Trophoblast cell (in vitro differentiated cells and primary cell): ENCODE data around the gene PLEKHA7.

ENCODE experiments used
- DNase-seq, 2 donors: peaks; one replicate each; pipeline ENCODE4 v3.0.0-alpha.2; 2016
- H2AFZ ChIP-seq: 2 replicates; pipeline ENCODE4 v1.6.1; 2013; ENCODE audit warnings: low read length, moderate library complexity, mild to moderate bottlenecking; ENCODE audit not compliant: insufficient read depth, poor library complexity
- H2AK5ac ChIP-seq: 2 replicates; pipeline ENCODE4 v1.6.1; 2013; ENCODE audit warnings: mild to moderate bottlenecking, low read length
- H2BK120ac ChIP-seq: 2 replicates; pipeline ENCODE4 v1.6.1; 2013; ENCODE audit warnings: low read length, mild to moderate bottlenecking, moderate library complexity; ENCODE audit not compliant: insufficient read depth, poor library complexity
- H2BK12ac ChIP-seq: 2 replicates; pipeline ENCODE4 v1.6.1; 2013; ENCODE audit warnings: mild to moderate bottlenecking, low read length, moderate library complexity
- H2BK5ac ChIP-seq: 2 replicates; pipeline ENCODE4 v1.6.1; 2013; ENCODE audit warnings: low read length, low read depth, moderate library complexity, mild to moderate bottlenecking; ENCODE audit not compliant: poor library complexity
- H3K14ac ChIP-seq: 2 replicates; pipeline ENCODE4 v1.6.1; 2013; ENCODE audit warnings: mild to moderate bottlenecking, low read length
- H3K18ac ChIP-seq: 2 replicates; pipeline ENCODE4 v1.6.1; 2013; ENCODE audit warnings: mild to moderate bottlenecking, low read length
- H3K23ac ChIP-seq: 2 replicates; pipeline ENCODE4 v1.6.1; 2013; ENCODE audit warnings: low read length
- H3K27ac ChIP-seq: 2 replicates; pipeline ENCODE4 v1.5.1; 2013; ENCODE audit warnings: low read depth, mild to moderate bottlenecking, inconsistent platforms, low read length, moderate library complexity
- H3K27me3 ChIP-seq: 2 replicates; pipeline ENCODE4 v1.6.1; 2013; ENCODE audit warnings: inconsistent platforms, mild to moderate bottlenecking, low read length, moderate library complexity; ENCODE audit not compliant: insufficient read depth
- H3K36me3 ChIP-seq, 2 experiments: 1 replicate in 1 of 2; 2 replicates in 1 of 2; pipeline ENCODE4 v1.6.1; 2013; ENCODE audit warnings: low read length in 2 of 2, mild to moderate bottlenecking in 2 of 2, moderate library complexity in 1 of 2; ENCODE audit not compliant: insufficient read depth in 2 of 2, control insufficient read depth in 1 of 2
- H3K4ac ChIP-seq: 2 replicates; pipeline ENCODE4 v1.6.1; 2013; ENCODE audit warnings: low read depth, mild to moderate bottlenecking, low read length, moderate library complexity
- H3K4me1 ChIP-seq, 2 experiments: 1 replicate in 1 of 2; 2 replicates in 1 of 2; pipeline ENCODE4 v1.6.1; 2013; ENCODE audit warnings: low read length in 2 of 2, mild to moderate bottlenecking in 2 of 2, moderate library complexity in 1 of 2; ENCODE audit not compliant: insufficient read depth in 2 of 2, control insufficient read depth in 1 of 2
- H3K4me2 ChIP-seq: 2 replicates; pipeline ENCODE4 v1.6.1; 2013; ENCODE audit warnings: inconsistent platforms, mild to moderate bottlenecking, low read length, moderate library complexity
- H3K4me3 ChIP-seq: 2 replicates; pipeline ENCODE4 v1.5.1; 2013; ENCODE audit warnings: mild to moderate bottlenecking, low read depth, low read length, inconsistent platforms
- H3K79me1 ChIP-seq: one replicate; pipeline ENCODE4 v1.6.1; 2013; ENCODE audit warnings: low read length
- H3K79me2 ChIP-seq: 2 replicates; pipeline ENCODE4 v1.6.1; 2013; ENCODE audit warnings: low read length, mild to moderate bottlenecking; ENCODE audit not compliant: control insufficient read depth, insufficient read depth, poor library complexity
- H3K9ac ChIP-seq: 2 replicates; pipeline ENCODE4 v1.6.1; 2013; ENCODE audit warnings: mild to moderate bottlenecking, low read length
- H3K9me3 ChIP-seq: 2 replicates; pipeline ENCODE4 v1.6.1; 2013; ENCODE audit warnings: low read depth, mild to moderate bottlenecking, control low read depth, inconsistent platforms, low read length; ENCODE audit not compliant: insufficient read depth
- H4K12ac ChIP-seq: 2 replicates; pipeline ENCODE4 v1.6.1; 2013; ENCODE audit warnings: low read depth, mild to moderate bottlenecking, low read length, moderate library complexity
- H4K8ac ChIP-seq: 2 replicates; pipeline ENCODE4 v1.6.1; 2013; ENCODE audit warnings: low read depth, mild to moderate bottlenecking, low read length, moderate library complexity
- H4K91ac ChIP-seq: one replicate; pipeline ENCODE4 v1.6.1; 2013; ENCODE audit warnings: low read depth, mild to moderate bottlenecking, low read length, moderate library complexity
- WGBS: extraction: QIAGEN DNeasy Blood & Tissue Kit; methylation state at CpG from one replicate; pipeline ENCODE4 v1.1.7; 2013; ENCODE audit warnings: missing lambda C conversion rate; ENCODE audit not compliant: insufficient read length, insufficient coverage; ENCODE audit errors: extremely low coverage; 5-methylcytosine and 5-hydroxymethylcytosine counted together

PLEKHA7 gene

GRCh38 chr11:16902781-16903378 is 111.3 kb downstream of the PLEKHA7 start:
- H3K4me3 ChIP-seq: no peak overlapping the region
- H2BK120ac ChIP-seq: no peak overlapping the region
- H3K4ac ChIP-seq: peak overlapping the region; percentile 64
- no peak overlapping the region for H3K4me2 ChIP-seq
- no peak overlapping the region for H4K91ac ChIP-seq
- H3K27ac ChIP-seq: no peak overlapping the region
- WGBS: no CpG with 5 or more reads among the region's 2 CpGs
- peaks cover 2% of the 10 kb centered on the region for H3K79me1 ChIP-seq
- no peak overlapping the region for H2BK12ac ChIP-seq
- no peak overlapping the region for H3K14ac ChIP-seq
- H3K27me3 ChIP-seq: no peaks in the 10 kb centered on the region
- no peaks in the 10 kb centered on the region for H3K9me3 ChIP-seq
- H4K8ac ChIP-seq: no peak overlapping the region
- no peak overlapping the region for H3K9ac ChIP-seq
- no peak overlapping the region for H2AK5ac ChIP-seq
- H3K18ac ChIP-seq: no peak overlapping the region
- H3K79me2 ChIP-seq: peaks cover 2% of the 10 kb centered on the region
- H2AFZ ChIP-seq: no peak overlapping the region
- no peaks in the 10 kb centered on the region for H3K36me3 ChIP-seq
- DNase-seq: no peak
- no peak overlapping the region for H2BK5ac ChIP-seq
- no peak overlapping the region for H3K23ac ChIP-seq
- peaks cover 3 to 5% of the 10 kb centered on the region in 2 experiments for H3K4me1 ChIP-seq
- no peak overlapping the region for H4K12ac ChIP-seq

DNA sequence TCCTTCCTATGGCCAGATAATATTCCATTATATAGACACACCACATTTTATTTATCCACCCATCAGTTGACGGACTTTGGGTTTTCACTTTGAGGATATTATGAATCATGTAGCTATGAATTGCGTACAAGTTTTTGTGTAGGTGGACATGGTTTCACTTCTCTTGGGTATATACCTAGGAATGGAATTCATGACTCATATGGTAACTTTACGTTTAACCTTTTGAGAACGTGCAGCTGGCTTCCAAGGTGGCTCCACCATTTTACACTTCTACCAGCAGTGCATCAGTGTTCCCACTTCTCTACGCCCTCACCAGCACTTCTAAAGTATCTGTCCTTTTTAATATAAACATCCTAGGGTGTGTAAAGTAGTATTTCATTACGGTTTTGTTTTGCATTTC is 112.0 kb downstream of the PLEKHA7 start:
- H4K8ac ChIP-seq: no peak overlapping the region
- no peak overlapping the region for H4K12ac ChIP-seq
- H3K4ac ChIP-seq: no peak overlapping the region
- WGBS: no CpG with 5 or more reads among the region's 6 CpGs
- H3K14ac ChIP-seq: no peak overlapping the region
- no peak overlapping the region for H2BK12ac ChIP-seq
- no peak overlapping the region for H2BK120ac ChIP-seq
- H3K79me2 ChIP-seq: peaks cover 2% of the 10 kb centered on the region
- H3K23ac ChIP-seq: no peak overlapping the region
- no peak overlapping the region for H3K9ac ChIP-seq
- H2AFZ ChIP-seq: no peak overlapping the region
- no peak overlapping the region for H3K27ac ChIP-seq
- no peak overlapping the region for H2AK5ac ChIP-seq
- H2BK5ac ChIP-seq: no peak overlapping the region
- H3K4me3 ChIP-seq: no peak overlapping the region
- H3K9me3 ChIP-seq: no peaks in the 10 kb centered on the region
- no peaks in the 10 kb centered on the region for H3K27me3 ChIP-seq
- peaks cover 5 to 6% of the 10 kb centered on the region in 2 experiments for H3K4me1 ChIP-seq
- no peak overlapping the region for H3K18ac ChIP-seq
- H3K79me1 ChIP-seq: peaks cover 2% of the 10 kb centered on the region
- H3K4me2 ChIP-seq: no peak overlapping the region
- H3K36me3 ChIP-seq: no peaks in the 10 kb centered on the region
- H4K91ac ChIP-seq: no peak overlapping the region
- peak in 1 of 2 donors; percentile 73 for DNase-seq

DNA sequence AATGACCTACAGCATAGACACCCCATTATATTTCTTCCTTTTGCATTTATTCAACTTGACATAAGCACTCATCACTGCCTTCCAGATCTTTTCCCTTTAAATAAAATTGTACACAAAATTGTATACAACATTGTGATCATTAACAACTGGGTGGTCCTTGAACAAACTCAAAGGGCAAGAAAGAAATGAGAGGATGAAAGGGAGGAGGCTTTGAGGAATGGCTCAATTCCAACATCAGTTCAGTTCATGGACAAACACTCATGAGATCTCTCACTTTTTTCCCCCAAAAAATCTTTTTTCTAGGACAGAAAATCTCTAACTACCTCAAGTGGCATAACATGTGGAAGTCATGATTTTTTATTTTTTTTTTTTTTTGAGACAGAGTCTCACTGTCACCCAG is 113.7 kb downstream of the PLEKHA7 start:
- H3K4ac ChIP-seq: no peak overlapping the region
- no peak overlapping the region for H3K4me3 ChIP-seq
- H3K27ac ChIP-seq: no peak overlapping the region
- no peak overlapping the region for H4K91ac ChIP-seq
- no peak overlapping the region for H3K23ac ChIP-seq
- no peak overlapping the region for H3K9ac ChIP-seq
- H3K4me1 ChIP-seq: peaks cover 2 to 6% of the 10 kb centered on the region in 2 experiments
- peaks cover 2% of the 10 kb centered on the region for H3K79me2 ChIP-seq
- H3K27me3 ChIP-seq: no peaks in the 10 kb centered on the region
- no peak overlapping the region for H2AFZ ChIP-seq
- peaks cover 1% of the 10 kb centered on the region for H3K79me1 ChIP-seq
- H2BK5ac ChIP-seq: no peak overlapping the region
- H3K9me3 ChIP-seq: no peaks in the 10 kb centered on the region
- no peak overlapping the region for H2AK5ac ChIP-seq
- DNase-seq: no peak
- H3K36me3 ChIP-seq: no peaks in the 10 kb centered on the region
- no peak overlapping the region for H2BK120ac ChIP-seq
- H3K18ac ChIP-seq: no peak overlapping the region
- no peak overlapping the region for H4K8ac ChIP-seq
- no peak overlapping the region for H4K12ac ChIP-seq
- no peak overlapping the region for H3K4me2 ChIP-seq
- no peak overlapping the region for H3K14ac ChIP-seq
- H2BK12ac ChIP-seq: no peak overlapping the region

DNA sequence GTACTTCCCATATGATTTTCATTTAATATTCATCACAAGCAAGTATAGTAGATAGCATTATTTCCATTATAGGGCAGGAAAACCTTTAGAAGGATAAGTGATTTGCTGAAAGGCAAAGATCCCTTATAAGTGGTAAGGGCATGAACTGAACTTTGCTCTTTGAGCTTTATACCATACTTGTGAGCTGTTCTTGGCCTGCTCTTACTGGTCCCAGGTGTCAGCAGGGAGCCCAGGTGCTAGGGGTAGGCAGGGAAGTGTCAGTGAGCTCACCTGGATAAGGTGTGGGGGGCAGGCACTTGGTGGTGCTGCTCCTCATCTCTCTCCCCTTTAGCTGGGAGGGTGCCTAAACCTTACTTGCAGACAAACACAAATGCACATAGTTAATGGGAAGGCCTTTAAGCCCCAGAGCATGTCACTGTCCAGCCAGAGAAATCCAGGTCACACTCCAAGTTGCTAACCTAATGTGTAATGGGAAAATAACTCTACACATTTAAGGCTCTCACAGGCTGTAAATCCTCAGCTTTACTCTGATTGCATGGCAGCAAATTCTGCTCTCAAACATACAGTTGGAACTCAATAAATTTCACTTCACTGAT is 114.4 kb downstream of the PLEKHA7 start:
- Histone ChIP-seq H3K79me1 (no peaks in the 10 kb centered on the region), H4K8ac (no peak overlapping the region), H3K23ac (no peak overlapping the region), H4K12ac (no peak overlapping the region), H3K27me3 (no peaks in the 10 kb centered on the region), H3K4me2 (no peak overlapping the region), H3K4me3 (no peak overlapping the region), H3K27ac (no peak overlapping the region), H3K18ac (no peak overlapping the region), H2AK5ac (no peak overlapping the region), H2BK5ac (no peak overlapping the region), H3K14ac (no peak overlapping the region), H2BK12ac (no peak overlapping the region), H3K79me2 (no peaks in the 10 kb centered on the region), H3K9ac (peak overlapping the region; percentile 2), H3K4ac (no peak overlapping the region), H2BK120ac (no peak overlapping the region), H2AFZ (no peak overlapping the region), H4K91ac (no peak overlapping the region), H3K4me1 (peaks cover 0 to 6% of the 10 kb centered on the region in 2 experiments), H3K9me3 (no peaks in the 10 kb centered on the region), H3K36me3 (no peaks in the 10 kb centered on the region)
- DNase-seq: no peak
